ENCODE data around the gene TBC1D9B.

DNA sequence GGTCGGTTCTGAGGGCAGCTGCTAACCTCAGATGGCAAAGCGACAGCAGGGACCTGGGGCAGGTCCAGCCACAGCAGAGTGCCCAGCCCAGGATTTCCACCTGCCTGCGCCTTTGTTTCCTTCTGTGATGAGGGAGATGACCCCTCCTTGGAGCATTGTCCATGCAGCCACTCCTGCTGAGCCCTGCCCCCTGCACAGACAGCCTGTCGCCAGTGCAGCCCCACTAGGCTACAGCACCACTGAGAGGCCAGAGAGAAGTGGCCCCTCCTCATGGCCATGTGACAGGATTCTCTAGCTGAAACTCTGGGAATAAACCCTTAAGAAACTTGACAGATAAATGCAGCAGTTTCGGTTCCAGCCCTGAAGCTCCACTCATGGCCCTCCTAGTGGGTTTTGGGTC is 38.6 kb downstream of the TBC1D9B start:
- no peak for TF ChIP-seq CTCF (IDR thresholded peaks at IDR 0.05; ENCODE audit: poor library complexity)
- TF ChIP-seq EZH2 (IDR thresholded peaks at IDR 0.05; ENCODE audit: borderline replicate concordance): no peak
- TF ChIP-seq EZH2phosphoT487 (IDR thresholded peaks at IDR 0.05; ENCODE audit: low read depth, severe bottlenecking, unreplicated experiment): no peak

Data from hepatocyte (in vitro differentiated cells).